Bronchial epithelial cell (primary cell): ENCODE results near the gene PIK3IP1. TPM values are rescaled to one million over a fixed set of nuclear protein-coding genes. Genes with fewer than 3 reads are reported as not detected.

Source experiments
- DNase-seq: peaks from one replicate; pipeline ENCODE4 v3.0.0-alpha.2; 2010; ENCODE audit warnings: low read depth
- FAIRE-seq: peaks from 2 replicates; lab custom pipeline; 2011; peaks lifted over from hg19 to GRCh38; lab: Jason Lieb, UNC
- H3K27me3 ChIP-seq: 2 replicates; pipeline ENCODE4 v1.5.1; 2011; ENCODE audit warnings: low read length; ENCODE audit not compliant: control insufficient read depth, insufficient read depth
- H3K36me3 ChIP-seq: 2 replicates; pipeline ENCODE4 v1.5.1; 2011; ENCODE audit warnings: low read length; ENCODE audit not compliant: control insufficient read depth, insufficient read depth
- H3K4me3 ChIP-seq: 2 replicates; pipeline ENCODE4 v1.5.1; 2011; ENCODE audit warnings: mild to moderate bottlenecking, low read depth, low read length, control low read depth
- total RNA-seq: library from RNA; depleted of rRNA; stranded (reverse); fragments of >200 nt; gene quantifications from 2 replicates; pipeline ENCODE4 v1.2.1, GENCODE V29; 2014
- TF ChIP-seq, protein P1 (sequence below): IDR thresholded peaks from 2 replicates; pipeline ENCODE4 v1.5.1; 2011; ENCODE audit warnings: mild to moderate bottlenecking, moderate library complexity, low read length, control low read depth, inconsistent platforms; ENCODE audit not compliant: insufficient read depth, severe bottlenecking

The PIK3IP1 gene
- total RNA-seq, 1 donor from 2014 or later, result 6.3 TPM

DNA sequence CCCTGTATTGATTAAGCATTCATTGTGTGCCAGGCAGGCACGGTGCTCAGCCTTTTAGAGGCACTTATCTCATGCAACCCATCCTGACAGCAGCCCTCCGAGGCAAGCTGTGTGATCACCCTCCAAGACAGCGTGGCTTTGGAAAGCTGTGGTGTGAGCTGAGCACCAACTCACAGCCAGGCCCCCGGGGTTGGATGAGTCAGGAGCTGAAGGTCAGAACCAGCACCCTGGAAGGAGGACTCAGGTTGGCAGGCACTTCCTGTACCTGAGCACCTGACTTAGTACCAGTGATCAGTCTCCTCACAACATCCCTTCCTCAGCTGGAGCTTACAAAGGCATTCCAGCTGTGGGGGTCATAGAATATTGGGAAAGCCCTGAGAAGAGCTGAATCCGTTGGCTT lies 44.9 kb upstream of the PIK3IP1 start:
- Histone ChIP-seq H3K36me3 (peaks cover 6% of the 10 kb centered on the region), H3K4me3 (no peak overlapping the region), H3K27me3 (no peaks in the 10 kb centered on the region)
- TF ChIP-seq, protein P1, sequence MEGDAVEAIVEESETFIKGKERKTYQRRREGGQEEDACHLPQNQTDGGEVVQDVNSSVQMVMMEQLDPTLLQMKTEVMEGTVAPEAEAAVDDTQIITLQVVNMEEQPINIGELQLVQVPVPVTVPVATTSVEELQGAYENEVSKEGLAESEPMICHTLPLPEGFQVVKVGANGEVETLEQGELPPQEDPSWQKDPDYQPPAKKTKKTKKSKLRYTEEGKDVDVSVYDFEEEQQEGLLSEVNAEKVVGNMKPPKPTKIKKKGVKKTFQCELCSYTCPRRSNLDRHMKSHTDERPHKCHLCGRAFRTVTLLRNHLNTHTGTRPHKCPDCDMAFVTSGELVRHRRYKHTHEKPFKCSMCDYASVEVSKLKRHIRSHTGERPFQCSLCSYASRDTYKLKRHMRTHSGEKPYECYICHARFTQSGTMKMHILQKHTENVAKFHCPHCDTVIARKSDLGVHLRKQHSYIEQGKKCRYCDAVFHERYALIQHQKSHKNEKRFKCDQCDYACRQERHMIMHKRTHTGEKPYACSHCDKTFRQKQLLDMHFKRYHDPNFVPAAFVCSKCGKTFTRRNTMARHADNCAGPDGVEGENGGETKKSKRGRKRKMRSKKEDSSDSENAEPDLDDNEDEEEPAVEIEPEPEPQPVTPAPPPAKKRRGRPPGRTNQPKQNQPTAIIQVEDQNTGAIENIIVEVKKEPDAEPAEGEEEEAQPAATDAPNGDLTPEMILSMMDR, result no peak
- FAIRE-seq (no peak), DNase-seq (peak; percentile 75)

DNA sequence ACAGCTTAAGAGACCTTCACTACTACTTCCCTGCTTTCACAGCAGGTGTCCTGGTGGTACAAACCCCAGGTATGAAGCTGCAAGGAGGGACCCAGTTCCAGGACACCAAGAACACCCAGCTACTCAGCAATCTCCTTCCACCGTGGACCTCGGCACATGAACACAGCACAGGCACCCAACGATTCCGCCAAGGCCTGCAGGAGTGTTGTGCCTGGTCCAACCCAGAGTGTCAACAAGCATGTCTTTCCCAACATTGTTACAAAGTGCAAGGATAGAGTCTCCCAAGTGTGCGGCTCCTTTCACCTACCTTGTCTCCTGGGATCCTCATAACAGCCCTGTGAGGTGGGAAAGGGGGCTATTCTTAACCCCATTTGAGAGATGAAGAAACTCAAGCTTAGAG lies 42.0 kb upstream of the PIK3IP1 start:
- H3K4me3 ChIP-seq, result no peak overlapping the region

DNA sequence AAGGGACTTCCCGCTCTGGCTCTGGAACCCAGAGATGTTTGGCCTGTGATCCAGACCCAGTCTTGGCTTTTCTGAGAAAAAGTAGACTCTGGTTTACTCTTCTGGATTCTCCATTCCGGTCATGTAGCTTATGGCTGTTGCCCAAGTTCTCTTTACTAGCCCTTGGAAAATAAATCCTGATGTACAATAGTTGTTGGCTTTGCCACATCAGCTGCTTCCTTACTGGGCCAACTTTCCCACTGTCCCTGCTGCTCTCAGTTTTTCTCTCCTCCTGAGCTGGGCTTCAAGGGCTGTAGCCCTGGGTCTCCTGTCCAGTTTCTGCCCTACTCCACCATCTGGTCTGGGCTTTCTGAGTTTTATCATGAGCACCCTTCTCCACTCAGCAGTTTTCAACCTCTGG lies 41.4 kb upstream of the PIK3IP1 start:
- no peak overlapping the region for H3K4me3 ChIP-seq
- peaks cover 4% of the 10 kb centered on the region for H3K36me3 ChIP-seq
- DNase-seq (no peak), FAIRE-seq (no peak)
- TF ChIP-seq, protein P1, result no peak
- H3K27me3 ChIP-seq, result no peaks in the 10 kb centered on the region

More for the DNA sequence above, 42.0 kb upstream of the PIK3IP1 start:
- no peak for DNase-seq
- peak; percentile 75 for FAIRE-seq
- Histone ChIP-seq H3K27me3 (no peaks in the 10 kb centered on the region), H3K36me3 (peaks cover 4% of the 10 kb centered on the region)
- TF ChIP-seq, protein P1, result no peak

DNA sequence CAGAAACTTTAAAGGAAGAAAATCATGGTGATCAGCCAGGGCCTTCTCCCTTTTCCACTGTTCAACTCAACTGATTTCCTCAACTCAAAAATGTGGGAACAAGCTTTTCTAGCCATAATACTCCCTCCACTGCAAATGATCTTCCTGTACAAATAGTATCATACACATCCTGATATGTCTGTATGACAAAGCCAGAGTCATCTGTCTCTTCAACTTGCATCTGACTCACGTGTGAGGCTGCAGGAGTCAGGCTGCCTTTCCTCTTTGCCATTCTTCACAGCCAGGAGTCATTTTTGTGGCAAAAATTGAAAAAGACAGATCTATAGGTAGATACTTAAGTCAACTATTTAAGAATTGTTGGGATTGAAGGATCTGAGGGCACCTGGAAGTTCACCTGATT lies 40.6 kb upstream of the PIK3IP1 start:
- no peak overlapping the region for H3K4me3 ChIP-seq
- TF ChIP-seq, protein P1, result no peak
- H3K27me3 ChIP-seq, result no peaks in the 10 kb centered on the region
- H3K36me3 ChIP-seq, result peaks cover 4% of the 10 kb centered on the region
- DNase-seq (peak; percentile 75), FAIRE-seq (peak; percentile 47)

DNA sequence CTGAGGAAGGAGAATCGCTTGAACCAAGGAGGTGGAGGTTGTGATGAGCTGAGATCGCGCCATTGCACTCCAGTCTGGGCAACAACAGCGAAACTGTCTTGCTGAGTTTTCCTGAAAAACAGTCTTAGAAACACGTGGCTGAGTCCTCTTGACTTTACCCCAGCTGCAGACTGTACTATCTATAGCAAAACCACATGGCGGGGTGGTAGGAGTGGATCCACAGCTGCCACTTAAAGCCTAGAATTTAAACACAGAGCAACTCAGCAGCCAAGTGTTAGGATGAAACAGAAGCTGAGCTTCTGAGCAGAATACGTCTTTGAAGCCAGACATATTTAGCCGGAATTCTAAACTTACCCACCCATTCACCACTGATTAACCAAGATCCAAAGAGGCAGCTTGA lies 39.7 kb upstream of the PIK3IP1 start:
- Histone ChIP-seq H3K27me3 (no peaks in the 10 kb centered on the region), H3K4me3 (no peak overlapping the region), H3K36me3 (peaks cover 4% of the 10 kb centered on the region)
- FAIRE-seq, result peak; percentile 52
- no peak for DNase-seq
- TF ChIP-seq, protein P1, result no peak
